GM21786 (cell line): Measurements from ENCODE around the gene POC1B.

Source experiments
- ATAC-seq: cut with Tn5 transposase; IDR thresholded peaks from one replicate; pipeline ENCODE4 v1.9.1; 2021; ENCODE audit not compliant: unreplicated experiment

POC1B gene

GRCh38 chr12:89390802-89391673 lies 134.8 kb downstream of the POC1B start:
- no peak for ATAC-seq

- ATAC-seq: peak; percentile 66
Measured at GRCh38 chr12:89389755-89390661, 135.8 kb downstream of the POC1B start.

DNA sequence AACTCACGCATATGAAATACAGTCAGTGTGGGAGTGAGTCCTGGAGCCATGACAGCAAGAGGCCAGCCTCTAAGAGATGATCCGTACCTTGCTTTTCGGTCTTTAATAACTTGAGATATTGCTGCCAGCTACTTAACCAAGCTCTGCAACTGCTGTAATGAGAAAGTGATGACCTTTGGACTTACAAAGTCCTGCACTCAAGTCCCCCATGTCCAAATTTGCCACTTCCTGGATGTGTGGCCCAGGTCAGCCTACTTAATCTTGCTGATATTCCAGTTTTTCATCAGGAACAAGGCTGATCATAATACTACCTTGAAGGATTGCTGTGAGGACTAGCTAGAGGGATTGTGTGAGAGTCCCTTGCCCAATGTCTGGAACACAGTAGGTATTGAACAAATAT lies 139.7 kb downstream of the POC1B start:
- ATAC-seq: no peak

DNA sequence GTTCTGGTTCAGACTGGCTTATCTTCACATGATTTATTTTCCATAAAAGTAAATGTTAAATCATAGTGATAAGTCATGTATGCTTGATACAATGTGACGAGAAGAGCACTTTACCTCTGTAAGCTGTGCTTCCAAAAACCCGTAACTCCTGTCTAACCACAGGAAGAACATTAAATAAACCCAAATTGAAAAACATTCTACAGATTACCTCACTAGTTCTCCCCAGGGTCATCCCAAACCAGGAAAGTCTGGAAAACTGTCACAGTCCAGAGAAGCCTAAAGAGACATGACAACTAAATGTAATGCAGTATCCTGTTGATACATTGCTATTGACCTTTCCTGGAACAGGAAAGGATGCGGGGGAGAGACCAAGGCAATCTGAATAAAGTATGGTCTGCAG lies 141.0 kb downstream of the POC1B start:
- no peak for ATAC-seq

DNA sequence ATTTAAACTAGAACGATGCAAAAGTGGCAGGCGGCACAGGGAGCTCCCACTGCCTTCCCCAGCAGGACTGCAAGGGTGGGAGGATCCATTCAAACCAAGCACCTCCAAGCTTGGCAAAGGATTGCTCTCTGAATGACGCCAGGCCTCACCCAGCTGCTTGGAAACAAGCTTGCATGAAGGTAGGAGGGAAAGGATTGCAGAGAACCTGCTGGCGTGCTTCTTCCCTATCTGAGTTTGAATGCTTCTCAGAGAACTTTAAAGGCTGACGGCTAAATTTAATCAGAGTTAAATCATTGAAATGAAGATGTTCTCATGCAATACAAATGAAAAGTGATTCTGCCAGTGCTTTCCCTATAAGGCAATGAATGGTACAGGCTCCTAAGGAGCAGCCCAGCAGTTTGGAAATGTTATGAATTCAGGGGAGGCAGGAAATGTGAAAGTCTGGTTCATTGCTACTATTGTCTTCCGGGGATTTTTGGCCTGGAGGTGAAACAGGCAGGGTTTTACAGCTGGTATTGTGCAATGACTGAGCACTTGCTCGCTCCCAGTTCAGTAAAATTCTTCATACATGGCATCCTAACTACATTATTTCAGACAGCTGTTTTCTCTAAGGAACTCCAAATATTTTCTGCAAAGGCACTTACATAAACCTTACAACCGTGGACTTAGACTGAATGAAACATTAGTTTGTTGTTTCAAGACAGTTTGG lies 141.6 kb downstream of the POC1B start:
- no peak for ATAC-seq

DNA sequence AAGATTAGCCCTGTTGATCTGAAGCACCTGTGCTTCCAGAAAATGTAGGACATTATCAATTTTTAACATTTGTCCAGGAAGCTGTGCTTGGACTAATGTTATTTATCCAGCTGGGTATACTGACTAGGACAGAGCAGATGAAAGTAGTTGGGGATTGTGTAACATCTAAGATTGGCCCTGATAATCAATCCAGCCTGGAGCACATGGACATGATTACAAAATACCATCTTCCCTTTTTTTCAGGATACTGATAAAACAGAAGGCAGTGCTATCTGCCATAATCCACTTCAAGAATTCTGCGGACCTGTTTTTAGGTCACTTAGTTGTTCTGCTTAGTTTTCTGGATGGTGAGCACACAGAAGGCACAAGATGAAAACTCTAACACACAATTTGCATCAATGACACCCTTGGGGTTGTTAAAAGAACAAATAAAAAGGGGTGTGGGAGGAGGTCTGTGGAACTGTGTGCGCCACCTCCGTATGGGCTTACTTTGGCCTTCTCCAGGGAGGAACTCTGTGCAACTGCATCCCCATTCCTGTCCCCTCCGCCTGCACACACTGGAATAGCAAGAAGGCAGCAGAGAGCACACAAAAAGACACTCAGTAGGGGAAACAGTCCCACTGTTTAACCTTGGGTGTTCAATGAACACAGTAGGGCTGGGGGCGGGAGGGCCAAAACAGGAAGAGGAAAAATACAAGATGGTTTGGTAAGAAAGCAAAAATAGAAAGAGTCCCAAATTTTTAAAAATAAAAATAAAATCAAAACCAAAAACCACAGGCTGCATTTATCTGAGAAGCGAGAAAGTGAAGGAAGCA lies 142.4 kb downstream of the POC1B start:
- ATAC-seq: no peak

- ATAC-seq: no peak
Measured at GRCh38 chr12:89382328-89382727, 143.5 kb downstream of the POC1B start.

GRCh38 chr12:89379839-89380467 lies 145.9 kb downstream of the POC1B start:
- ATAC-seq: no peak

GRCh38 chr12:89379148-89379838 lies 146.6 kb downstream of the POC1B start:
- ATAC-seq: no peak

GRCh38 chr12:89376844-89377243 lies 149.0 kb downstream of the POC1B start:
- ATAC-seq: no peak

DNA sequence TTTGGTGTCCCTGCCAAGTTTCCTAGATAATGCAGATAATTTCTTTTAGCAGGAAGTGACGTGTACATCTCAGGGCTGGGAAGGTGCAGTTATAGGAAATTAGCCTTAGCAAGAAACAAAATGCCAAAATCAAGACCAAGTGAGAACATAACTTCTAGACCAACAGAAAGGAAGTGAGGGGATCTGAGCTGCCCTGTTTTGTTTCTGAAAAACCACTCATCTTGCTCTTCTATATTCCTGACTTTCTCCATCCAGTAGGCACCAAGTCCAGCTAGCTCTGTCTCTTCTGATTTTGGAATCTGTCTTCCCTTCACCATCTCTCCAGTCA lies 149.7 kb downstream of the POC1B start:
- no peak for ATAC-seq

DNA sequence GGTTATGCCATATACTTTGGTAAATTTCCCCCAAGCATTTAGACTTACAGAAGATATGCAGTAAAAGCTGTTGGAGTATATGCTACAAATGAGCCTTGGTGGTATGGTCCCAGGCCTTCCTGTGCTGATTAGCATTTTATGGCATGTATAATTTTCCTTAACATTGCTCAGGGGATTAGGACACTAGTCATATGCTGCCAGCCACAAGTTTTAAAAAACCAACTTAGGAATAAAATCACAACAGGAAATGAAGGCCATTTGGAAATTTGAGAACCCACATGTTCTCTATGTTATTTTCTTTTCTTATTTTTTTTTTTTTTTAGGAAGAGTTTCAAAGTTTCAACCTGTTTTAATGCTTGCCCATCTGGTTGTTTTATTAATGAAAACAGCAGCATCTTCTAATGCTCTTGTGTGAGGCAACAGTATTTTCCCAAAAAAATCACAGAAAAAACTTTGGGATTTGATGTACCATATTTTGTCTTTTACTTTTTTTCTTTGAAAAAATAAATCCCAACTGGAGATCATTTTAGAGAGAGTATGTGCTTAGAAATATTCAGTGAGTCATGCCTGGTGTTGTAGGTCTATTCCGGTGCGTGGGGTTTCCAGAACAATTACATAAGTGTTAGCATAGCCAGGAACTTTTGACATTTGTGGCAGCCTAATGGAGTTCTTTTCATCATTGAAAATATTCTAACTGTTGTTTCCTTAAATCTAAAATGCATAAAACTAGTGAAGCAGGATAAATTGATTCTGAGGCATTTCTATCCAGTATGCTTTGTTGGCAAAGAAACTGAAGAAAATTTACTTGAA lies 151.9 kb downstream of the POC1B start:
- no peak for ATAC-seq

DNA sequence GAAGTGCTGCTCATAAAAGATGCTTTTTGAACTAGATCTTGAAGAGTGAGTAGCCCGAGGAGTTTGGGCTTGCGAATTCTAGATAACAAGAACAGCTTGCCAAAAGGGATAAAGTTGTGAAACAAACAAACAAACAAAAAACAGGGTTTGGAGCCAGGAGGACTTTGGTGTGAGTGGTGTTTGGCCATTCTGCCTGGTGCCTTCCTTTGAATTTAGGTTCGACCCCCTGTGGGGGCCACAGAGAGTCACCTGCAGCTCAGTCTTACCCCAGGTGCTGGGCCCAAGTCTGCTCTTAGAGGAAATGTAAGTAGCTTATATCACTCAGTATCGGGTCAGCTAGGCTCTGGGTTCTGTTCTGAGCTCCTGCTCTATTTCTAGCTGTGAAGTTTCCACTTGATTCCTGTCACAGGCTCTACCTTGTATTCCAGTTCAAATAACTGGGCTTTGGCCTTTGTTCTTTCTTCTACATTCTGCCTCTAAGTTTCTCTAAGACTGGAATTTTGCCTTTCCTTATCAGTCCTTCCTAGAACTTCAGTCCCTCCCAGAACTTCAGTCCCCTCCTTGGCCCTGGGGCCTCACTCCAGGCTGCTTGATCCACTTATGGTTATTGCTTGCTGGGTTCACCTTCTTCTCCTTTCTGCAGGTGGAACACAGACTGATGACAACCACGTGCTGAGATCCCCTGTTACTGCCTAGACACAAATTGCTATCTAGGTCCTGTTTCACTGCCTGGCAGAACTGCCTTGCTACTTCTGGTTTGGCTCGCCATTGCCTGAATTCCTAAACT lies 153.1 kb downstream of the POC1B start:
- no peak for ATAC-seq

DNA sequence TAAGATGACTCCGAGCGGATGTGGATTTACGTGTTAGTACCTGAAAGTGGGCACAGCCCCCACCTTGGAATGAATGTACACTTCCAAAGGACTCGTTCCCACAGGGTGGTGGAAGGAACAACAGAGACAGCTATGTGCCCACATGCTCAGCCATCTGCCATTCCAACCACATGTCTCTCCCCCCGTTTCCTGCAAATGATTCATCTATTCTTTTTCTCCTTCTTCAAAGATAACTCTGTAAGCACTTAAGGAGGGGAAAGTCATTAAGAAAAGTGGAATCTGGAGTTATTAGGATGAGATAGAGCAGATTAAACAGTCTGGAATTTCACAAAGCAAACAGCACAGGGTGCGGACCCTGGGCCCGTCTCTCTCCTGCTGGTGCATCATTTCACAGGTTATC lies 155.0 kb downstream of the POC1B start:
- no peak for ATAC-seq

DNA sequence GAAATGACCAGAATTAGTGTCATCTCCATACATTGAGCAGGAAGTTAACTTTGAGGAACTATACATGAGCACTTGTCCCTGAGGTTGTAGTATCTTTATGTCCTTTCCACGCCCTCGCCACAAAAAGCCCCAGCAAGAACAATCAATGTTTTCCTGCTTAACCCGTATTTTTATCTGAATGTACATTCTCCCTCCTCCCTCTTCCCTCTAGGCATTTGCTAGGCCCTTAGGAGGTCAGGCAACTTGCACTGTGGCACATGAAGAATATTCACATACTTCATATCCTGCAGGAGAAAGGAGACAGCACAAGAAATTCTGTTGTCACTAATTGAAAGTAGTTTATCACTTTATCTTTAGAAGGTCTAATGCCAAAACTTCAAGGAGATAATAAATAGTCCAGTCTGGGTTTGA lies 155.4 kb downstream of the POC1B start:
- no peak for ATAC-seq
